Mammary epithelial cell (primary cell): ENCODE results near the gene CRIP1.

Source experiments
- CTCF ChIP-seq, 2 donors: IDR thresholded peaks in 1 of 2; conservative IDR thresholded peaks in 1 of 2; 2 replicates each; pipeline ENCODE4 v1.5.1; 2011 to 2012; ENCODE audit warnings: inconsistent platforms in 2 of 2, low read length in 2 of 2, mild to moderate bottlenecking in 2 of 2, control low read depth in 1 of 2, low read depth in 1 of 2; ENCODE audit not compliant: insufficient read depth in 1 of 2; ENCODE audit errors: extremely low read depth in 1 of 2
- EZH2 ChIP-seq: IDR thresholded peaks from 2 replicates; pipeline ENCODE4 v1.6.1; 2012; ENCODE audit warnings: low read length, inconsistent platforms, borderline replicate concordance

- no peak for TF ChIP-seq CTCF (conservative IDR thresholded peaks at IDR 0.05 in 1 of 2, IDR thresholded peaks at IDR 0.05 in 1 of 2; ENCODE audit: extremely low read depth in 1 of 2, insufficient read depth in 1 of 2, low read depth in 1 of 2, low read length in 2 of 2)
- no peak for TF ChIP-seq EZH2
Measured at GRCh38 chr14:105460116-105460515, 26.6 kb upstream of the CRIP1 start.
